HG03442 (cell line): ENCODE results near the gene GARS1.

ENCODE experiments used
- ATAC-seq: cut with Tn5 transposase; IDR thresholded peaks from one replicate; pipeline ENCODE4 v1.9.1; 2021; ENCODE audit warnings: mild to moderate bottlenecking, moderate library complexity; ENCODE audit not compliant: unreplicated experiment

The GARS1 gene

DNA sequence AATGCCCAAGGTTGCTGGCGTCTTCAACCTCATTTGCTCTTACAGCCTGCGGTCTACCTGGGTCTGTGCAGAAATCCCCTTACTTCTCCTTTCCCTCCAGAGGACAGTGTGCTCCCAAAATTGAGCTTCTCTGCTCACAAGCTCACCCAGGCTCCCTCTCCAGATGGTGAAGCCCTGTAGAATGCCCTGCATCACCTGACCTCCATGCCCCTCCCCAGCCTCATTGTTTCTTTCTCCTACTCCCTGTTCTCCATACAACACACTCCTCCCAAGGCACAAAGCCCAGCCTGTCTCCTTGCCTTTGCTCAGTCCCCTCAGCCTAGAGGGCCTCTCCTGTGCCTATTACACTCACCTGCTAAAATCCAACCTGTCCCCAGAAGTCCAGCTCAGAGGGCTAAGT lies 84.1 kb downstream of the GARS1 start:
- no peak for ATAC-seq

DNA sequence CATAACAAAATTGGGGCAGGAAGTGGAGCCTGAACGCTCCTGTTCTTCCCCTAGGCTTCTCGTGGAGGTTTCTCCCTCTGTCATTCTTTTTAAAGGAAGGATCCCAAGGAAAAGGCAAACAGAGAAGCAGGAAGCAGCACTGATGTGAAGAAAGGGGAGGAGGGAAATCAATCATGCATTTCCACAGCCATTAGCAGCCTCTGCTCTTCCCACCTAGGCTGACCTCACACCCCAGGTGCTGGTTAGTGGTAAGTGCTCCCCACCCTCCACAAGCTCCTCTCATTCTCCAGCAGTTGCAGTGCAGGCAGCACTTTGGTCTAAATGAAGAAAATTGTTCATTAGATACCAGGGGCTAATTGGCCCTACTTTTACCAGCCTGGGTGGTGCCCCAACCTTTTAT lies 85.0 kb downstream of the GARS1 start:
- ATAC-seq = no peak

DNA sequence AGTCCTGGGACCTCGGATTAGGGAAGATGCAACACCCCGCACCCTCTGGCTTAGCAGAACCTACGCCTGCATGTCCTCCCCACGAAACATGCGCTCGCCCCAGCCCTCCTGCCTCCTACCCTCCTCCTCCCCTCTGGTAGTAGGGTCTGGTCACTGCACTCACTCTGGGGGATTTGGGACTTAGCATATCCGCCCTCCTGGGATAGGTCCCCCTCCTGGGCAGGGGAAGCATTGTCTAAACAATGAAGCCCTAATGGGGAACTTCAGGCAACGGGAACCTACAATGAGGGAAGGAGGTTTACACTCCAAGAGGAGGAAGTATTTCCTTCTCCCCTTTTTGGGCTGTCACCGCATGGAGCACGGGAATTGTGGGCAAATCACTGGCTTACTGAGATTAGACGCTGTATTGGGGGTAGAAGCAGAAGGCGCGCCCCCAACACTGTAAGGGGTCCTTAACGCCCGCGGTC lies 86.7 kb downstream of the GARS1 start:
- no peak for ATAC-seq

DNA sequence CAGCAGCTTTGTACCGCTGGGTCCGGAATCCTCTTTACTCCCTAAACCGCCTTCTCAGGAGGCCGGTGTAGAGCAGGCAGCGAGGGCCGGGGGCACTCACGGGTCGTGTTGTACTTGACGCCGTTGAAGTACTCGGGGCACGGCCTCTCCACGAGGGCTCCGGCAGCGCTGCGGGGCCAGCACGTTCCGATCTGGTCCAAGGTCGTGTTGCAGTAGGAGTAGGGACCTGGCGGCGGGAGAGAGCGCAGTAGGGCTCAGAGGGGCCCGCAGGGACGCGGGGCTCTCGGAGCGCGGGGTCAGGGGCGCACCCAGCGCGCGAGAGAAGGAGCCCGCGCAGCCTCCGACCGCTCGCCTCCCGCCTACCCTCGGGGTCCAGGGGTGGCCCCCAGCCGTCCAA lies 87.1 kb downstream of the GARS1 start:
- no peak for ATAC-seq

DNA sequence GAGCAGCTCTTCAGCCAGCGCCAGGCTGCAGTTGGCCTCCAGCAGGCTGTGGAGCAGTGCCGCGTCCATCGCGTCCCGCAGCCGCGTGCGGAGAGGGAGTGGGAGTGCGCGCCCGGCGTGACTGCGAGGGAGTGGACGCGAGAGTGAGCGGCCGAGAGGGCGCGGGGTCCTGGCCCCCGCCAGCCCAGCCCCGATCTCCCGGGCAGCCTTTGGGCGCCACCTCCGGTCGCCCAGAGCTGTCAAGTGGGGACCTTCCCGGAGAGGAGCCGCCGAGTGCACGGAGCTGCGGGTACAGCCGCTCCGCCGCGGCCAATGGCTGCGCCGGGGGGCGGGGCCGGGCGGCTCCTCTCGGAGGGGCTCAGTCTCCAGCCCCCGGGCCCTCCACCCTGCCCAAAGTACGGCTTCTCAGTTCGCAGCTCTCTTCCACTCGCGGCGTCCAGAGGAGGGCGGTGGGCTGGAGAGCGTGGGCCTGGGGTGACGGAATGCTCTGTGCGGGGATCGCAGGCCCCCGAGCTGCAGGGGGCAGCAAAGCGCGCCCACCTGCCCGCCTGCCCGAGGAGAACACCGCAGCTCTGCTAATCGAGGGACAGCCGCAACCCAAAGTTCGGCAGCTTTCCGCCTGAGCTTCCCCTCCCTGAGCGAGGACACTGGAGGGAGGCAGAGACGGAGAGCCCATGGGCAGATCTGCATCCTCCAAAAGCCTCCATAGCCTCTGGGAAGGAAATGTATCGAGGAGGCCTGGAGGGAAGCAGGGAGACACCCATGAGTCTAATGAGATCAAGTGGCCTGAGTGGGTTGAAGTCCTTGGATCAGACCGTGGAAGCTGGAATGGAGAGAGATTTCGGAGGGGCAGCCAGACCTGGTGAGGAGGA lies 87.8 kb downstream of the GARS1 start, which contains the start of gene CRHR2:
TSS of gene CRHR2 (minus strand) at position 245 of the 872 bp plus-strand sequence. CDS start at position 69, 176 bp downstream.
- ATAC-seq = no peak

DNA sequence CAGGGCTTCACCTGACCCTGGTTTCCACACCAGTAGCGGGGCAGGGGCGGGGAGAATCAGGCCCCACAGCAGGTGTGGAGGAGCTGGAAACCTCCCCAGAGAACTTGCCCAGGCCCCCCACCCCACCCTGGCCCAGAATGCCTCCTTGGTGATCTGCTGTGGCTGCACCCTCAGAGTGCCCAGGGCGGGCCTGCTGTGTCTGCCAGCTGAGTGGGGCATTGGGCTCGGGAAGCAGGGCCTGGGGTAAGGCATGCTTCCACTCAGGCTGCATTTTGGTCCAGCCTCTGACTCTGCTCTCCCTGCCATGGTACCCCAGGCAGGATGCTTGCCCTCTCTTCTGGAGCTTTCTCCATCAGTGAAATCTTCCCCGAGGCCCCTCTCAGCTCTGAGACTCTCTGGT lies 88.6 kb downstream of the GARS1 start:
- no peak for ATAC-seq
